ENCODE measurements around the gene INSR.

- TF ChIP-seq CTCF (IDR thresholded peaks at IDR 0.05) (no peak), POLR2A (IDR thresholded peaks at IDR 0.05) (no peak)
Measured at GRCh38 chr19:7242601-7243258, 51.5 kb downstream of the INSR start.

Data from thyroid gland (tissue), 4 donors.